SK-N-SH treated with all-trans-retinoic acid at 6 μM for 48 hours (cell line): ENCODE measurements around the gene NKTR.

ENCODE experiments used
- ARNTL ChIP-seq: fragments of 450-650 bp; formaldehyde crosslinking; IDR thresholded peaks from 2 replicates; pipeline ENCODE4 v1.5.0; 2020; ENCODE audit warnings: low read depth, mild to moderate bottlenecking, moderate library complexity, borderline replicate concordance
- PPARA ChIP-seq: fragments of 250-450 bp; sonication (Bioruptor Pico); IDR thresholded peaks from 2 replicates; pipeline ENCODE4 v1.5.0; 2020; ENCODE audit warnings: mild to moderate bottlenecking, borderline replicate concordance
- ZFP30 ChIP-seq: fragments of 450-650 bp; formaldehyde crosslinking; IDR thresholded peaks from 2 replicates; pipeline ENCODE4 v1.5.0; 2022; ENCODE audit warnings: mild to moderate bottlenecking, moderate library complexity

- TF ChIP-seq ZFP30 (CRISPR knock-in tag), result no peak
- no peak for TF ChIP-seq ARNTL (CRISPR knock-in tag)
- TF ChIP-seq PPARA, result no peak
These were observed 4.8 kb upstream of the NKTR start for GRCh38 chr3:42595682-42596081.
